ENCODE results near the gene RNF19B. TPM values are rescaled to one million over a fixed set of nuclear protein-coding genes. Genes with fewer than 3 reads are reported as not detected.

Gene RNF19B
- total and polyA plus RNA-seq, 10 of the 15 experiments (the other 5 are each of a cell fraction or from before 2014, with no cell fraction given), result 2.8 to 32.6 (median 16.6) TPM

GRCh38 chr1:32971576-32971975, 7.0 kb upstream of the RNF19B start:
- intact Hi-C loops (cut with micrococcal nuclease; ENCODE audit: unreplicated experiment), result no loop called here
- TF ChIP-seq BHLHE40 (IDR thresholded peaks at IDR 0.05; ENCODE audit: borderline replicate concordance in 1 of 2, low read depth in 2 of 2, low read length in 1 of 2), result no peak
- no peak for TF ChIP-seq REST (IDR thresholded peaks at IDR 0.05; ENCODE audit: low read depth, low read length)

More at GRCh38 chr1:32971576-32971975, 7.0 kb upstream of the RNF19B start:
- ChIA-PET CTCF (interaction anchor here (1.2 kb wide), 2 partner anchors 13 to 64 kb away, joined by 3 to 4 read pairs; no protein-coding TSS in a partner anchor), RAD21 (ENCODE audit: unreplicated experiment) (interaction anchor here (3.3 kb wide), 1 partner anchor 9 kb away, joined by 9 read pairs; no protein-coding TSS in a partner anchor), POLR2A (interaction anchor here (1.4 to 4.4 kb wide), 2 partner anchors 10 to 21 kb away, joined by 3 to 27 read pairs; no protein-coding TSS in a partner anchor), SMC1A (ENCODE audit: uncharacterized antibody, unreplicated experiment) (interaction anchor here (1.9 kb wide), 1 partner anchor 10 kb away, joined by 6 read pairs; no protein-coding TSS in a partner anchor)
- Histone ChIP-seq H3K27ac (ENCODE audit: control insufficient read depth, insufficient read depth) (no peak overlapping the region), H4K20me1 (ENCODE audit: control insufficient read depth, insufficient read depth) (no peaks in the 10 kb centered on the region), H3K9ac (ENCODE audit: control insufficient read depth, insufficient read depth, low read length) (no peak overlapping the region), H3K4me3 (no peak overlapping the region), H3K79me2 (ENCODE audit: control insufficient read depth, insufficient read depth, low read length) (no peaks in the 10 kb centered on the region), H3K4me2 (ENCODE audit: control insufficient read depth, insufficient read depth) (no peak overlapping the region), H3K36me3 (ENCODE audit: control insufficient read depth in 2 of 2, insufficient read depth in 2 of 2, low read length in 1 of 2) (no peaks in the 10 kb centered on the region), H3K9me3 (replicated peaks; ENCODE audit: control insufficient read depth, insufficient read depth, low read length) (no peaks in the 10 kb centered on the region; the same call in 2 of the 3 replicates), H3K4me1 (ENCODE audit: control insufficient read depth, insufficient read depth, low read length) (no peaks in the 10 kb centered on the region), H2AFZ (ENCODE audit: control insufficient read depth, low read depth, low read length) (no peak overlapping the region), H3K27me3 (replicated peaks in 1 of 2; ENCODE audit: control insufficient read depth in 2 of 2, insufficient read depth in 2 of 2, low read length in 1 of 2) (peaks cover 1 to 6% of the 10 kb centered on the region in 2 experiments; a peak in 3 of 4 replicates)
- DNase-seq (ENCODE audit: low read depth, low spot score), result no peak
- in situ Hi-C loops (cut with MboI), result no loop called here
- 72% methylated on average over 3 of the region's 3 CpGs for WGBS (ENCODE audit: insufficient coverage, insufficient replicate concordance, low lambda C conversion rate, missing lambda C conversion rate)
- BruUV-seq (replicated peaks), result no TSS peak
- no peak for ATAC-seq
- no peak for FAIRE-seq
